TTC549 (cell line): ENCODE data around the gene TIMM13.
"Not testable (repeated sequence)": the region's sequence is repeated elsewhere in the genome, so short reads cannot be mapped to it uniquely, and the experiment has no call there.

Experiments used
- FAIRE-seq: peaks from 2 replicates; lab custom pipeline; 2012; peaks lifted over from hg19 to GRCh38; lab: Jason Lieb, UNC

The TIMM13 gene

DNA sequence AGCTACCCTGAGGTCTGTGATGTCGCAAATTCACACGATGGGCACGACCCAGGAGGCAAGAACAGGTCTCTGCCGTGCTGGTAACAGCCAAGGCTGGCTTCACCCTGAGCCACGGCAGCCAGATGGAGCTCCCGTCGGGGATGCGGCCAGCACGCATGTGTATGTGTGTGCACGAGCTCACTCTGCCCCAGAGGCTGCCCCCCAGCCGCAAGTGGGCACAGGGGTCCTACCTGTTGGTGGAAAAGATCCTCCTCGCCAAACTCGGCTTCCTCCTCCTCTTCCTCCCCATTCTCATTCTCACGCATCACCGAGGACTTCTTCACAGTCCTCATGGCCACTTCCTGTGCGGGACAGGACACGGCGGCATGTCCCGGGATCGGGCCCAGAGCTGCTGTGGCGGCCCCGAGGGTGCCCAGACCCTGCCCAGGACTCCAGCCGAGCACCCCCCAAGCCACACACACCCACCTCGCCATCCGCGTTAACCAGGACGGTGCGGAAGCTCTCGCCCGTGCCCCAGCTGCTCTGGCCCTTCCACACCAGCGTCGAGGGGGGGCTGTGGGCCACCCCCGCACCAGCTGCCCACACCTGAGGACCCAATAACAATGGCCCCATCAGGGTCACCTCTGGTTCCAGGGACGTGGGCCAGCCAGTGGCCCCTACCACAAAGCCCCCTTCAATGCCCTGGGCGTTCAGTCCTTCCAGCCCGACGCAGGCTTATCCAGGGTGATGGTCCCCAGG, 4.1 kb upstream of the TIMM13 start:
- FAIRE-seq: no peak

DNA sequence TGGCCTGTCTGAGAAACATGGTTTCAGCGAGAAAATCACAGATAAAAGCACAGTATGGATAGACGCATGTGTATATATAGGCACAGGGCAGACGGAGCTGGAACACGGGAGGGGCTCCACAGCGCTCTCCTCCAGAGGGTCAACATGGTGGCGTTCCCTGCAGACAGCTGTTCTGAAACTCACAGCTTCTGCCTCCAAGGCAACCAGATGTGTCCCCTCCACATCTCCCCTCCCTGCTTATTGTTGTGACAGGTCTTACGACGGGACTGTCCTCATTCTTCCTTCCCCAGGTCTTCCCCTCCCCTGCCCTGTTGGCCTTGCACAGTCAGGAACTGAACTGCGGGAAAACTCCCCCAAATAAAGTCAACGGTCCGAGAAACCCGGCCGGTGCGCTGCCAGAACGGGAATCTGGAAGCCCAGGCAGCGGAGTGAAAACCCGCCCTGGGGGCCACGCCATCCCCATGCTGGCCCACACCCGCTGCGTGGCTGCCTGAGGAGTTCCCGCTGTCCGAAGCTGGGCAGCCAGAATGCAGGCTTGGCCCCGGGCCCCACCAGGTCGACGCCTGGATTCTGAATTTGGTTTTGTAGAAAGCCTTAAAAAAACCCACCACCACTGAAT, 2.6 kb upstream of the TIMM13 start:
- no peak for FAIRE-seq

- no peak for FAIRE-seq
Observed at GRCh38 chr19:2428756-2429711, 1.6 kb upstream of the TIMM13 start.

DNA sequence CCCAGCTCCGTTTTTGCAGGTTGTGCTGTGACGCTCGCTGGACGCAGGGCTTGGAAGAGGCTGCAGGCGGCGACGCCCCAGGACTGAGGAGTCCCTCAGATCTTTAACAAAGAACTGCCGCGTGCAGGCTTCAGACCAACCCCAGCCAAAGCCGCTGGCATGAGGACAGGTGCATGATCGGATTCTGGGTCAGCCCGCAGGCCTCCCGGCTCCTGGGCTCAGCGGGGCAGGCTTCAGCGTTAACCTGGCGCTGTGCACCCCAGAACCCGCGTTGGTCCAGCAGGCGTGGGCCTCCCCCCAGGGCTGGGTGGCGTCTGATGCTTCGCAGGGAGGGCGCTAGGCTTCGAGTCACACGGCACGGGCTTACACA, 920 bp upstream of the TIMM13 start:
- FAIRE-seq: no peak

DNA sequence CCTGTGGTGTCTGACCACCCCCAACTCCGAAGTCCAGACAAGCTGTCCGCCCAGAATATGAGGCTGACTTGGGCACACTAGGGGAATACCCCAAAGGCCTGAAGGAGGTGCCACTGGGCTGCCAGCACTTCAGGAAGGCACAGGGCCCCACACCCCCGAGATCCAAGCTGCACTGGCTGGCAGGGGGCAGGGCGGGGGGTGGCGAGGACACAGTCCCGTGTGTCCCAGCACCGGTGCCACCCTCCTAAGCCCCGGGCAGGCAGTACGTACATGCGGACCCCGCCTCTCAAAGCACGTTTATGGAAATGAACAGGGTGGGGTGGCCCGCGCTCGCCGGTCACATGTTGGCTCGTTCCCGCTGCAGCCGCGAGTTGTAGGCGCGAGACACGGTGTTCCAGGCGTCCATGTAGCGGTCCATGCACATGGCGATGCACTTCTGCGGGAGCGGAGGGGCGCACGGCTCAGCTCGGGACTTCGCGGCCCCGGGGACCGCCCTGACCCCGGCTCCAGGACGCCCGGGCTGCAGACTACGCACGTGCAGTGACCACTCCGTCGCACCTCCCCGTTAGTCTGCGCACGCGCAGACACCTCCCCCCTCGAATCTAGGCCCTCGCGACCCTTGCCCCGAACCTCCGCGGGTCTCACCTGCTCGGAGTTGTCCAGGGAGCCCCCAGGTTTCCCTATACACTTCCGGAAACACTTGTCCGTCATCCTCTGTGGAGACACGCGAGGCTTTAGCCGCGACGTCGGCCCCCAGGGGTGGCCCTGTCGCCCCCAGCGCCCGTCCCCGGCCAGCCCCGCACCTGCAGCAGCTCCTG, 566 bp downstream of the TIMM13 start:
- no peak for FAIRE-seq

DNA sequence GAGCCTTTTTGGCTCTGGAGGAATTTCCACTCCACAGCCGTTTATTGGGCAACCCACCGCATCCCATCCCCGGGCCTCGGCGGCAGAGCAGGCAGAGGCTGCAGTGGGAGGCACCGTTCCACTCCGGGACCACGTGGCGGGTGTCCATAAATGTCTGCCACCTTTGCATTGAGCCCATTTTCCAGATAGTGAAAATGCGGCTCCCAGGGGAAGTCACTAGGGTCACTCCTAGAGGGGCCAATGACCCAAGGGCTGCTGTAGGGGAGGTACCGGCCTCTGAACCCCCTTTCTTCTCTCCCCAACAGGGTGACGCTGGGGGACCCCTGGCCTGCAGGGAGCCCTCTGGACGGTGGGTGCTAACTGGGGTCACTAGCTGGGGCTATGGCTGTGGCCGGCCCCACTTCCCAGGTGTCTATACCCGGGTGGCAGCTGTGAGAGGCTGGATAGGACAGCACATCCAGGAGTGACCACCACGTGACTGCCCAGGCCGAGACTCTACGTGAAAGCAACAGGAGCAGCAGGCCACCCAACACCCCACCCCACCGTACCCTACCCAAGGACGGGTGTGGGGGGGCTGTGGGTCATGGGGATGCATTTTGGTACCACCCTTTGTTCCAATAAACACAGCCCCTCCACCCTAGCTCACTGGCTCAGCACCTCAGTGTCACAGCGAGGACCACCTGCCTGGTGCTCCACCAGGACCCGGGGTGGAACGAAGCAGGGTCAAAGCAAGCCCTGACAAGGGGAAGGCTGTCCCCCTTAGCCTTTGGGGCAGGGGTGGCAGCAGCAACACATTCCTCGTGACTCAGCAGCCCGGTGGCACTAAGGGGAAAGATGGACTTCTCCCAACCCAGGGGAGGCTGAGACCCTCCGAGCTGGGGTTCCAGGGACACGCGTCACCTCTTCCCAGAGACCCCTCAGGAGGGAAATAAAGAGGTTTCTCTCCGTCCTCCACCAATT, 1.5 kb downstream of the TIMM13 start:
- no peak for FAIRE-seq

GRCh38 chr19:2424686-2425621, 2.4 kb downstream of the TIMM13 start:
- no peak for FAIRE-seq

- no peak for FAIRE-seq
Observed at GRCh38 chr19:2423915-2424685, 3.3 kb downstream of the TIMM13 start.

- FAIRE-seq: no peak
Observed at GRCh38 chr19:2423071-2423914, 4.1 kb downstream of the TIMM13 start.

DNA sequence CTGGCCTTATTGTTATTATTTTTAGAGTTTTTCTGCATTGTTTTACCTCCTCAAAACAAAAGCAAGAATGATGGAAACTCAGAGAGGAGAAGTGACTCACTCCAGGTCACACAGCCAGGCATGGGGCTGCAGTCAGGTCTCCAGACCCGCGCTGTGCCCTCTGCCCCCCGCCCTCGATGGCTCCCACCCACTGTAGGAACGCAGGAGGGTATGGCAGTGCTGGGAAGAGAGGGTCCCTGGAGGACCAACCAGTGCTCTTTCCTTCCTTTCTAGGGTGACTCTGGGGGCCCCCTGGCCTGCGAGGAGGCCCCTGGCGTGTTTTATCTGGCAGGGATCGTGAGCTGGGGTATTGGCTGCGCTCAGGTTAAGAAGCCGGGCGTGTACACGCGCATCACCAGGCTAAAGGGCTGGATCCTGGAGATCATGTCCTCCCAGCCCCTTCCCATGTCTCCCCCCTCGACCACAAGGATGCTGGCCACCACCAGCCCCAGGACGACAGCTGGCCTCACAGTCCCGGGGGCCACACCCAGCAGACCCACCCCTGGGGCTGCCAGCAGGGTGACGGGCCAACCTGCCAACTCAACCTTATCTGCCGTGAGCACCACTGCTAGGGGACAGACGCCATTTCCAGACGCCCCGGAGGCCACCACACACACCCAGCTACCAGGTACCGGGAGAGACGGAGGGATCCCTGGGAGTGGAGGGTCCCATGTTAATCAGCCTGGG, 5.6 kb downstream of the TIMM13 start:
- no peak for FAIRE-seq

GRCh38 chr19:2420490-2420889, 6.9 kb downstream of the TIMM13 start:
- no peak for FAIRE-seq

GRCh38 chr19:2419754-2420153, 7.6 kb downstream of the TIMM13 start:
- FAIRE-seq: no peak

DNA sequence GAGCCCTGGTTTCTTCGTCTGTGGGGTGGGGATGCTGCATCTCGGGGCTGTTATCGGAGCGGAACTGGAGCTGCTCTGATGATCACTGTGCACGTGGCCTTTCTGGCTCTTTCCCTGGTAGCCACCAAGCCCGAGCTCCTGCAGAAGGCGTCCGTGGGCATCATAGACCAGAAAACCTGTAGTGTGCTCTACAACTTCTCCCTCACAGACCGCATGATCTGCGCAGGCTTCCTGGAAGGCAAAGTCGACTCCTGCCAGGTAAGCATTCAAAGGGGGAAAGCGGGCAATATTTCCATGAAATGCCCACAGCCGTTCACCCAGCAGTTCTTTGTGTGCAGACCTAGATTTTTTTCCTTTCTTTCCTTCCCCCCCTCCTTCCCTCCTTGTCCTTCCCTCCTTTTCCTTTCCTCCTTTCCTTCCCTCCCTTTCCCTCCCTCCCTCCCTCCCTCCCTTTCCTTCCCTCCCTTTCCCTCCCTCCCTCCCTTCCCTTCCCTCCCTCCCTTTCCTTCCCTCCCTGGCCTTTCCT, 9.4 kb downstream of the TIMM13 start:
- no peak for FAIRE-seq

- not testable (repeated sequence) for FAIRE-seq
Observed at GRCh38 chr19:2417436-2417835, 9.9 kb downstream of the TIMM13 start.

DNA sequence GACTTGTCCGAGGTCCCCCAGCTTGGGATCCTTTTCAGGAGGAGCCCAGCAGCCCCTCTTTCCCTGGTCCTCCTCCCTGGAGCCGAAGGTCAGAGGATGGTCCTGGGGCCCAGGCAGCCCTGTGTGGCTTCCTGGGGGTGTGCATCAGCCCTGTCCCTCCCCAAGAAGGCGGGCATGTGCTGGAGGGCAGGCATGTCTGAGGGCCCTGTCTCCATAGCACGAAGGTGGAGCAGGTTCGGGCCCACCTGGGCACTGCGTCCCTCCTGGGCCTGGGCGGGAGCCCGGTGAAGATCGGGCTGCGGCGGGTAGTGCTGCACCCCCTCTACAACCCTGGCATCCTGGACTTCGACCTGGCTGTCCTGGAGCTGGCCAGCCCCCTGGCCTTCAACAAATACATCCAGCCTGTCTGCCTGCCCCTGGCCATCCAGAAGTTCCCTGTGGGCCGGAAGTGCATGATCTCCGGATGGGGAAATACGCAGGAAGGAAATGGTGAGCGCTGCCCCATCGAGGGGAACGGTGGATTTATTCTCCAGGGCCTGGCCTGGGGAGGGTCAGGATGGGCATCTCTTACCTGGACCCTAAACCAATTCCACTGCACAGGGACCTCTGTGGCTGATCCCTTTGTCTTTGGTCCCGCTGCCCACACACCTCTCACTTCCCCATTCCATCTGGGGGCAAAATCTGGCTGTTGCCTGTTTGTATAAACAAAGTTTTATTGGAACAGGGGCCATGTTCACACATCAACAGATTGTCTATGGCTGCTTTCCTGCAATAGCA, 10.9 kb downstream of the TIMM13 start:
- no peak for FAIRE-seq

DNA sequence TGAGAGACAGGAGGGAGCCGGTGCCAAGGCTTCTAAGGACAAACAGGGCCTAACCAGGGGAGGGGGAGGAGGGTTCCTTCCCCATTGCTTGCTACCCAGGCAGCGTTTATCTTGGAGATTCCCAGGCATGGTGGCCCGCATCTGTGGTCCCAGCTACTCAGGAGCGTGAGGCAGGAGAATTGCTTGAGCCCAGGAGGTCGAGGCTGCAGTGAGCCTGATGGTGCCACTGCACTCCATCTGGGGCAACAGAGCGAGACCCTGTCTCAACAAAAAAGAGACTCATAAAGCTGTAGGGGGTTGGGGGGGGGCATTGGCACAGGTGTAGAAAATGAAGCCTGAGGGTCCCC, 11.4 kb downstream of the TIMM13 start:
- no peak for FAIRE-seq
